Measurements from ENCODE around the gene SAMD11.

The SAMD11 gene

GRCh38 chr1:932173-932510 lies 8.4 kb downstream of the SAMD11 start:
- in situ Hi-C loops (cut with MboI; ENCODE audit: low sequenced_read_pairs): no loop called here

- in situ Hi-C loops (cut with MboI; ENCODE audit: low sequenced_read_pairs): no loop called here
These were observed 9.3 kb downstream of the SAMD11 start for GRCh38 chr1:932776-933602.

- in situ Hi-C loops (cut with MboI; ENCODE audit: low sequenced_read_pairs): no loop called here
These were observed 9.8 kb downstream of the SAMD11 start for GRCh38 chr1:933603-933940.

GRCh38 chr1:934991-935750 lies 11.4 kb downstream of the SAMD11 start:
- in situ Hi-C loops (cut with MboI; ENCODE audit: low sequenced_read_pairs): no loop called here

- in situ Hi-C loops (cut with MboI; ENCODE audit: low sequenced_read_pairs): no loop called here
These were observed 12.1 kb downstream of the SAMD11 start for GRCh38 chr1:935751-936231.

GRCh38 chr1:936348-937264 lies 12.9 kb downstream of the SAMD11 start:
- in situ Hi-C loops (cut with MboI; ENCODE audit: low sequenced_read_pairs): no loop called here

- in situ Hi-C loops (cut with MboI; ENCODE audit: low sequenced_read_pairs): no loop called here
These were observed 13.8 kb downstream of the SAMD11 start for GRCh38 chr1:937521-937920.

- in situ Hi-C loops (cut with MboI; ENCODE audit: low sequenced_read_pairs): no loop called here
These were observed 14.5 kb downstream of the SAMD11 start for GRCh38 chr1:938088-938683.

GRCh38 chr1:938711-939489 lies 15.2 kb downstream of the SAMD11 start:
- in situ Hi-C loops (cut with MboI; ENCODE audit: low sequenced_read_pairs): no loop called here

GRCh38 chr1:939511-940106 lies 15.9 kb downstream of the SAMD11 start:
- in situ Hi-C loops (cut with MboI; ENCODE audit: low sequenced_read_pairs): no loop called here

GRCh38 chr1:940107-941014 lies 16.6 kb downstream of the SAMD11 start:
- in situ Hi-C loops (cut with MboI; ENCODE audit: low sequenced_read_pairs): no loop called here

GRCh38 chr1:941015-941587 lies 17.4 kb downstream of the SAMD11 start:
- in situ Hi-C loops (cut with MboI; ENCODE audit: low sequenced_read_pairs): no loop called here

- in situ Hi-C loops (cut with MboI; ENCODE audit: low sequenced_read_pairs): no loop called here
These were observed 18.1 kb downstream of the SAMD11 start for GRCh38 chr1:941588-942383.

GRCh38 chr1:942411-942821 lies 18.7 kb downstream of the SAMD11 start:
- in situ Hi-C loops (cut with MboI; ENCODE audit: low sequenced_read_pairs): no loop called here

- in situ Hi-C loops (cut with MboI; ENCODE audit: low sequenced_read_pairs): no loop called here
These were observed 19.3 kb downstream of the SAMD11 start for GRCh38 chr1:942864-943533.

GRCh38 chr1:943545-944340 lies 20.0 kb downstream of the SAMD11 start:
- in situ Hi-C loops (cut with MboI; ENCODE audit: low sequenced_read_pairs): no loop called here

Measured in HL-60/S4 treated with phorbol 12-myristate 13-acetate at 8.2 ng/mL for 4 days and 3 days (cell line).